Endothelial cell of umbilical vein (primary cell): ENCODE results near the gene ELL2. TPM values are rescaled to one million over a fixed set of nuclear protein-coding genes. Genes with fewer than 3 reads are reported as not detected.

Experiments
- BruUV-seq: library from RNA; stranded (reverse); fragments of 400-500 nt; replicated peaks from 2 replicates; lab custom pipeline; 2021; lab: Mats Ljungman, UMichigan
- CTCF ChIA-PET: fragments of 300-600, 350-600 bp; sonication (Branson Sonifier 250); formaldehyde crosslinking; loops from one replicate; lab custom pipeline; 2021; ENCODE audit warnings: antibody characterized with exemption, inconsistent platforms; lab: Charles Lee
- POLR2A ChIA-PET: fragments of 300-600, 350-600 bp; sonication (Branson Sonifier 250); formaldehyde crosslinking; loops from one replicate; lab custom pipeline; 2021; ENCODE audit warnings: antibody characterized with exemption, inconsistent platforms; lab: Charles Lee
- DNase-seq: peaks from one replicate; pipeline ENCODE4 v3.0.0-alpha.2; 2011; ENCODE audit warnings: low read depth, low spot score
- FAIRE-seq: peaks from 2 replicates; lab custom pipeline; 2011; peaks lifted over from hg19 to GRCh38; lab: Jason Lieb, UNC
- H2AFZ ChIP-seq: 2 replicates; pipeline ENCODE4 v1.6.0; 2012; ENCODE audit warnings: low read depth, low read length, control low read depth, inconsistent platforms
- H3K27ac ChIP-seq: 2 replicates; pipeline ENCODE4 v1.5.1; 2011; ENCODE audit warnings: low read depth, mild to moderate bottlenecking, control low read depth, low read length, moderate library complexity; ENCODE audit not compliant: insufficient read depth
- H3K27me3 ChIP-seq, 2 experiments: 2 replicates each; pipeline versions ENCODE4 v1.6.0 to v1.6.1; 2011; ENCODE audit warnings: low read length in 2 of 2, mixed read lengths in 1 of 2; ENCODE audit not compliant: control insufficient read depth in 2 of 2, insufficient read depth in 2 of 2
- H3K36me3 ChIP-seq, 2 experiments: 2 replicates in 1 of 2; 3 replicates in 1 of 2; pipeline ENCODE4 v1.5.1; 2011; ENCODE audit warnings: low read length in 2 of 2, mild to moderate bottlenecking in 1 of 2, moderate library complexity in 1 of 2; ENCODE audit not compliant: control insufficient read depth in 2 of 2, insufficient read depth in 2 of 2; ENCODE audit errors: extremely low read depth in 1 of 2
- H3K4me1 ChIP-seq: 3 replicates; pipeline ENCODE4 v1.5.1; 2011; ENCODE audit warnings: mild to moderate bottlenecking, low read length; ENCODE audit not compliant: control insufficient read depth, insufficient read depth; ENCODE audit errors: extremely low read depth
- H3K4me2 ChIP-seq: 2 replicates; pipeline ENCODE4 v1.6.1; 2011; ENCODE audit warnings: low read length, control low read depth, mixed read lengths; ENCODE audit not compliant: insufficient read depth
- H3K4me3 ChIP-seq, 3 experiments: fragments of 200-600 bp in 1 of 3; sonication (generic), shearing (Covaris generic) in 1 of 3; replicated peaks in 1 of 3; 2 replicates each; pipeline ENCODE4 v1.5.1; 2011 to 2016; ENCODE audit warnings: control low read depth in 3 of 3, low read length in 3 of 3, mild to moderate bottlenecking in 2 of 3, inconsistent platforms in 1 of 3, low read depth in 1 of 3, moderate library complexity in 1 of 3; ENCODE audit not compliant: insufficient read depth in 1 of 3
- H3K79me2 ChIP-seq: 2 replicates; pipeline ENCODE4 v1.6.0; 2012; ENCODE audit warnings: low read length, inconsistent platforms; ENCODE audit not compliant: control insufficient read depth, insufficient read depth
- H3K9ac ChIP-seq: replicated peaks from 2 replicates; pipeline ENCODE3; 2011; ENCODE audit warnings: low read length, control low read depth; ENCODE audit not compliant: insufficient read depth; ENCODE audit errors: extremely low read depth
- H3K9me1 ChIP-seq: replicated peaks from 3 replicates; pipeline ENCODE4 v1.6.0; 2011; ENCODE audit warnings: mild to moderate bottlenecking, low read length; ENCODE audit not compliant: control insufficient read depth, insufficient read depth; ENCODE audit errors: extremely low read depth
- H3K9me3 ChIP-seq: replicated peaks from 2 replicates; pipeline ENCODE4 v1.5.1; 2012; ENCODE audit warnings: low read length, inconsistent platforms; ENCODE audit not compliant: control insufficient read depth, insufficient read depth
- H4K20me1 ChIP-seq: replicated peaks from 2 replicates; pipeline ENCODE3; 2011; ENCODE audit warnings: mild to moderate bottlenecking, low read length; ENCODE audit not compliant: control insufficient read depth, insufficient read depth; ENCODE audit errors: extremely low read depth
- CTCF ChIP-seq, 2 donors: IDR thresholded peaks; 1 replicate in 1 of 2; 2 replicates in 1 of 2; pipeline ENCODE4 v1.5.1; 2011; ENCODE audit warnings: low read length in 2 of 2, mild to moderate bottlenecking in 2 of 2, moderate library complexity in 2 of 2, control low read depth in 1 of 2, inconsistent platforms in 1 of 2, low read depth in 1 of 2; ENCODE audit not compliant: insufficient read depth in 1 of 2; ENCODE audit errors: extremely low read depth in 1 of 2
- EZH2 ChIP-seq: IDR thresholded peaks from 2 replicates; pipeline ENCODE4 v1.6.1; 2012; ENCODE audit warnings: borderline replicate concordance, low read depth, mild to moderate bottlenecking, moderate library complexity, low read length, inconsistent platforms; ENCODE audit not compliant: severe bottlenecking
- GATA2 ChIP-seq: IDR thresholded peaks from 2 replicates; pipeline ENCODE4 v1.7.0; 2011; ENCODE audit warnings: low read depth, mild to moderate bottlenecking, moderate library complexity, mixed read lengths, low read length; ENCODE audit not compliant: insufficient read length, insufficient read depth
- JUN ChIP-seq: IDR thresholded peaks from 2 replicates; pipeline ENCODE4 v1.6.1; 2011; ENCODE audit warnings: borderline replicate concordance, low read depth; ENCODE audit not compliant: insufficient read length, insufficient read depth
- MAX ChIP-seq: IDR thresholded peaks from 2 replicates; pipeline ENCODE4 v1.6.1; 2011; ENCODE audit not compliant: insufficient read depth, insufficient read length
- MYC ChIP-seq: IDR thresholded peaks from one replicate; pipeline ENCODE4 v1.6.1; 2011; ENCODE audit warnings: mild to moderate bottlenecking, low read depth, low read length
- POLR2A ChIP-seq: IDR thresholded peaks from 2 replicates; pipeline ENCODE4 v1.6.1; 2012; ENCODE audit warnings: low read depth, mild to moderate bottlenecking, control low read depth, low read length
- dilution Hi-C: fragments of 300-500 bp; cut with MboI; formaldehyde crosslinking; loops from one replicate; pipeline ENCODE4 v1.15.0; 2019; ENCODE audit warnings: low sequenced_read_pairs; ENCODE audit not compliant: extremely low pct_ligation_motif_present
- intact Hi-C: fragments of 100-400 bp; cut with micrococcal nuclease; formaldehyde crosslinking; loops from one replicate; pipeline ENCODE4 v1.10.0; 2022
- polyA plus RNA-seq, 4 experiments: library from polyadenylated mRNA; depleted of rRNA in 3 of 4; stranded (reverse) in 3 of 4; unstranded in 1 of 4; fragments of >200 nt; gene quantifications; 2 replicates each; pipeline versions ENCODE4 v1.2.1 to v1.2.3, GENCODE V29; 2011 to 2012; ENCODE audit warnings: missing spikeins in 1 of 4
- total RNA-seq: library from RNA; stranded (reverse); gene quantifications from 2 replicates; pipeline ENCODE4 v1.2.3, GENCODE V29; 2021

Gene ELL2
- total and polyA plus RNA-seq, 2 donors (not counting 3 experiments of a cell fraction or from before 2014, with no cell fraction given): 6.8 to 26.0 TPM

- Histone ChIP-seq H3K4me3 (no peak overlapping the region), H3K9me1 (no peaks in the 10 kb centered on the region), H3K9ac (no peak overlapping the region), H4K20me1 (no peaks in the 10 kb centered on the region), H3K27ac (no peak overlapping the region), H3K4me2 (no peak overlapping the region), H3K36me3 (no peaks in the 10 kb centered on the region), H2AFZ (no peak overlapping the region), H3K27me3 (no peaks in the 10 kb centered on the region), H3K9me3 (no peaks in the 10 kb centered on the region), H3K79me2 (no peaks in the 10 kb centered on the region), H3K4me1 (peaks cover 20% of the 10 kb centered on the region)
- dilution Hi-C loops: no loop called here
- ChIA-PET POLR2A (no interaction called here), CTCF (interaction anchor here (0.6 to 2.2 kb wide), 3 partner anchors 9 to 476 kb away, joined by 3 to 10 read pairs (median 5); no protein-coding TSS in a partner anchor)
- no TSS peak for BruUV-seq
- DNase-seq (no peak), FAIRE-seq (no peak)
- TF ChIP-seq POLR2A (no peak), MAX (no peak), JUN (no peak), MYC (no peak), EZH2 (no peak), CTCF (IDR thresholded peaks at IDR 0.05; ENCODE audit: extremely low read depth in 1 of 2, insufficient read depth in 1 of 2, low read depth in 1 of 2, low read length in 2 of 2) (no peak), GATA2 (no peak)
- intact Hi-C loops: no loop called here
These were observed 93.5 kb downstream of the ELL2 start for GRCh38 chr5:95868136-95868535.
